Measurements from ENCODE around the gene SH3BP4. TPM values are rescaled to one million over a fixed set of nuclear protein-coding genes. Genes with fewer than 3 reads are reported as not detected.
"Not testable (repeated sequence)": the region's sequence is repeated elsewhere in the genome, so short reads cannot be mapped to it uniquely, and the experiment has no call there.

SH3BP4 gene
- total RNA-seq, 4 donors from 2014 or later = 16.5 to 32.8 (median 26.4) TPM

- peaks cover 0 to 17% (median 4%) of the 10 kb centered on the region in 4 donors for H3K4me1 ChIP-seq
- H3K27me3 ChIP-seq = no peaks in the 10 kb centered on the region
- no peak overlapping the region for H3K27ac ChIP-seq
- H3K36me3 ChIP-seq = peaks cover 0 to 14% (median 0%) of the 10 kb centered on the region in 3 donors
- no peaks in the 10 kb centered on the region for H3K9me3 ChIP-seq
- no peak overlapping the region for H3K4me3 ChIP-seq
- peak in 1 of 3 donors; percentile 34 for DNase-seq
- TF ChIP-seq, protein P1, sequence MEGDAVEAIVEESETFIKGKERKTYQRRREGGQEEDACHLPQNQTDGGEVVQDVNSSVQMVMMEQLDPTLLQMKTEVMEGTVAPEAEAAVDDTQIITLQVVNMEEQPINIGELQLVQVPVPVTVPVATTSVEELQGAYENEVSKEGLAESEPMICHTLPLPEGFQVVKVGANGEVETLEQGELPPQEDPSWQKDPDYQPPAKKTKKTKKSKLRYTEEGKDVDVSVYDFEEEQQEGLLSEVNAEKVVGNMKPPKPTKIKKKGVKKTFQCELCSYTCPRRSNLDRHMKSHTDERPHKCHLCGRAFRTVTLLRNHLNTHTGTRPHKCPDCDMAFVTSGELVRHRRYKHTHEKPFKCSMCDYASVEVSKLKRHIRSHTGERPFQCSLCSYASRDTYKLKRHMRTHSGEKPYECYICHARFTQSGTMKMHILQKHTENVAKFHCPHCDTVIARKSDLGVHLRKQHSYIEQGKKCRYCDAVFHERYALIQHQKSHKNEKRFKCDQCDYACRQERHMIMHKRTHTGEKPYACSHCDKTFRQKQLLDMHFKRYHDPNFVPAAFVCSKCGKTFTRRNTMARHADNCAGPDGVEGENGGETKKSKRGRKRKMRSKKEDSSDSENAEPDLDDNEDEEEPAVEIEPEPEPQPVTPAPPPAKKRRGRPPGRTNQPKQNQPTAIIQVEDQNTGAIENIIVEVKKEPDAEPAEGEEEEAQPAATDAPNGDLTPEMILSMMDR (IDR thresholded peaks at IDR 0.05) = no peak
- no peak for TF ChIP-seq POLR2A (IDR thresholded peaks at IDR 0.05)
These were observed 101.8 kb downstream of the SH3BP4 start for GRCh38 chr2:235053651-235054050.

- Histone ChIP-seq H3K36me3 (peaks cover 0 to 14% (median 0%) of the 10 kb centered on the region in 3 donors), H3K27ac (no peak overlapping the region), H3K27me3 (no peaks in the 10 kb centered on the region), H3K4me1 (peaks cover 0 to 15% (median 4%) of the 10 kb centered on the region in 4 donors), H3K4me3 (no peak overlapping the region), H3K9me3 (no peaks in the 10 kb centered on the region)
- no peak for DNase-seq
- no peak for TF ChIP-seq POLR2A (IDR thresholded peaks at IDR 0.05)
- TF ChIP-seq, protein P1 (IDR thresholded peaks at IDR 0.05) = no peak
These were observed 102.7 kb downstream of the SH3BP4 start for GRCh38 chr2:235054475-235054874.

GRCh38 chr2:235054919-235055318 is 103.1 kb downstream of the SH3BP4 start:
- Histone ChIP-seq H3K4me1 (peaks cover 0 to 15% (median 4%) of the 10 kb centered on the region in 4 donors), H3K4me3 (no peak overlapping the region), H3K9me3 (no peaks in the 10 kb centered on the region), H3K27ac (no peak overlapping the region), H3K36me3 (peaks cover 0 to 14% (median 0%) of the 10 kb centered on the region in 3 donors), H3K27me3 (no peaks in the 10 kb centered on the region)
- DNase-seq = no peak
- TF ChIP-seq, protein P1 (IDR thresholded peaks at IDR 0.05) = no peak

- TF ChIP-seq POLR2A (IDR thresholded peaks at IDR 0.05) = no peak
- TF ChIP-seq, protein P1 (IDR thresholded peaks at IDR 0.05) = peak in 4 of 6 experiments; percentile 56 to 73 (median 70)
- peak in 1 of 3 donors; percentile 65 for DNase-seq
- H3K4me3 ChIP-seq = no peak overlapping the region
- H3K36me3 ChIP-seq = peaks cover 0 to 14% (median 0%) of the 10 kb centered on the region in 3 donors
- no peaks in the 10 kb centered on the region for H3K9me3 ChIP-seq
- H3K27ac ChIP-seq = no peak overlapping the region
- peaks cover 0 to 6% (median 2%) of the 10 kb centered on the region in 4 donors for H3K4me1 ChIP-seq
- no peaks in the 10 kb centered on the region for H3K27me3 ChIP-seq
These were observed 104.2 kb downstream of the SH3BP4 start for GRCh38 chr2:235055891-235056516.

DNA sequence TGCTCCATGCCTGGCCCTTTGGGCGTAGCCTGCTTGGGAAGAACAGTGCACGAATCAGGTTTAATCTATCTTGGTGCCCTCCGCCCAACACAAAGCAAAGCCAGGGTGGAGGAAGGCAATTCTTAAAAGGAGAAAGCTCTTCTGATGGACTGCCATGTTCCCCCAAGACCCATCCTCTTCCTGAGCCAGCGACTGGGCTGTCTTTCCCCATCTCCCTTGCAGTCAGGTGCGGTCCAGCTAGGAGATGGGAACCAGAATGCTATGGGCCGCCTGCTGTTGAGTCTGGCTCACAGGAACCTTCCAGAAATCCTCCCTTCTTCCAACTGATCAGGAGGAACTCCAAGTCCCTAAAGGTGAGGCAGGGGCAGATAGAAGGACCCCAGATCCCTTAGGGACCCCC is 105.0 kb downstream of the SH3BP4 start:
- Histone ChIP-seq H3K4me3 (no peak overlapping the region), H3K27ac (no peak overlapping the region), H3K36me3 (peaks cover 0 to 14% (median 0%) of the 10 kb centered on the region in 3 donors), H3K4me1 (no peaks in the 10 kb centered on the region), H3K9me3 (no peaks in the 10 kb centered on the region), H3K27me3 (no peaks in the 10 kb centered on the region)
- TF ChIP-seq, protein P1 (IDR thresholded peaks at IDR 0.05) = no peak
- TF ChIP-seq POLR2A (IDR thresholded peaks at IDR 0.05) = no peak
- no peak for DNase-seq

DNA sequence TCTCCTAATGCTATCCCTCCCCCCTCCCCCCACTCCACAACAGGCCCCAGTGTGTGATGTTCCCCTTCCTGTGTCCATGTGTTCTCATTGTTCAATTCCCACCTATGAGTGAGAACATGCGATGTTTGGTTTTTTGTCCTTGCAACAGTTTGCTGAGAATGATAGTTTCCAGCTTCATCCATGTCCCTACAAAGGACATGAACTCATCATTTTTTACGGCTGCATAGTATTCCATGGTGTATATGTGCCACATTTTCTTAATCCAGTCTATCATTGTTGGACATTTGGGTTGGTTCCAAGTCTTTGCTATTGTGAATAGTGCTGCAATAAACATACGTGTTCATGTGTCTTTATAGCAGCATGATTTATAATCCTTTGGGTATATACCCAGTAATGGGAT is 105.8 kb downstream of the SH3BP4 start:
- H3K36me3 ChIP-seq = peaks cover 0 to 14% (median 0%) of the 10 kb centered on the region in 3 donors
- DNase-seq, H3K27ac ChIP-seq: not testable (repeated sequence)

More for the DNA sequence above, 105.8 kb downstream of the SH3BP4 start:
- not testable (repeated sequence) for H3K4me1 ChIP-seq, H3K9me3 ChIP-seq, H3K27me3 ChIP-seq, H3K4me3 ChIP-seq

Measured in Peyer's patch (tissue), 4 donors.